ENCODE results near the gene MMP24. TPM values are rescaled to one million over a fixed set of nuclear protein-coding genes. Genes with fewer than 3 reads are reported as not detected.

MMP24 gene
- total and polyA plus RNA-seq, 2 donors (not counting 1 experiment from before 2014, with no cell fraction given): 0.17 to 0.49 TPM

DNA sequence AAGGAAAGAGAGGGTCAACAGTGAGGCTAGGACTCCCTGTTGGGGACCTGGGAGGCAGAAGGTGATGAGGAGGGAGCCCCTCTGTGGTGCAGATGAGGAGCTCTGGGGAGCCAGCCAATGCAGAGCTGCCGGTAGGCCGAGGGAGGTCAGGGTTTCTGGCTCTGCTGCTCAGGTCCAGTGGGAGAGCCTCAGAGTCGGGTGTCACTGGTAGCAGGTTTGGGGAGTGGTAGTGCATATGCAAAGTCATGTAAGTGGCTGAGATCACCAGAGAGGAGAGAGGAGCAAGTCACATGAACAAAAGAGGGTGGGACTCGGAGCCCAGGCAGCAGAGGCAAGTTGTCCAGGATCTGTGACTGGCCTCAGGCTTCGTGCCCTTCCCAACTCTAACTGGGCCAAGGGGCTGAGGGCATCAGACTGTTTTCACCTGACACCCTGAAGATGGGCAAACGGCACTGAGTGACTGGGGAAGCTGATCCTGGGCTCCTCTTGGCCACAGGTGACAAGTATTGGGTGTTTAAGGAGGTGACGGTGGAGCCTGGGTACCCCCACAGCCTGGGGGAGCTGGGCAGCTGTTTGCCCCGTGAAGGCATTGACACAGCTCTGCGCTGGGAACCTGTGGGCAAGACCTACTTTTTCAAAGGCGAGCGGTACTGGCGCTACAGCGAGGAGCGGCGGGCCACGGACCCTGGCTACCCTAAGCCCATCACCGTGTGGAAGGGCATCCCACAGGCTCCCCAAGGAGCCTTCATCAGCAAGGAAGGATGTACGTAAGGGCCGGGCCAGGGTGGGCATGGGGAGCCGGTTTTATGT is 44.8 kb downstream of the MMP24 start:
- Histone ChIP-seq H3K4me1 (ENCODE audit: control insufficient read depth, extremely low read depth, insufficient read depth, low read length) (peaks cover 3% of the 10 kb centered on the region), H4K20me1 (ENCODE audit: control insufficient read depth, extremely low read depth, insufficient read depth, low read length) (no peaks in the 10 kb centered on the region), H3K27me3 (ENCODE audit: control insufficient read depth, insufficient read depth, low read length) (no peaks in the 10 kb centered on the region), H3K9me3 (ENCODE audit: control insufficient read depth, insufficient read depth, low read depth, low read length) (no peaks in the 10 kb centered on the region), H3K36me3 (ENCODE audit: control insufficient read depth, insufficient read depth, low read length) (peaks cover 14% of the 10 kb centered on the region), H3K4me2 (ENCODE audit: extremely low read depth, insufficient read depth, low read length) (no peak overlapping the region), H2AFZ (ENCODE audit: low read length) (no peak overlapping the region), H3K4me3 (replicated peaks in 1 of 4; ENCODE audit: control extremely low read depth in 1 of 4, insufficient read depth in 1 of 4, low read depth in 3 of 4, low read length in 4 of 4) (no peak overlapping the region), H3K79me2 (ENCODE audit: control insufficient read depth, insufficient read depth, low read length) (peaks cover 6% of the 10 kb centered on the region), H3K9ac (ENCODE audit: insufficient read depth, low read length) (no peak overlapping the region), H3K27ac (ENCODE audit: insufficient read depth, low read length) (no peak overlapping the region)
- TF ChIP-seq, protein P1, sequence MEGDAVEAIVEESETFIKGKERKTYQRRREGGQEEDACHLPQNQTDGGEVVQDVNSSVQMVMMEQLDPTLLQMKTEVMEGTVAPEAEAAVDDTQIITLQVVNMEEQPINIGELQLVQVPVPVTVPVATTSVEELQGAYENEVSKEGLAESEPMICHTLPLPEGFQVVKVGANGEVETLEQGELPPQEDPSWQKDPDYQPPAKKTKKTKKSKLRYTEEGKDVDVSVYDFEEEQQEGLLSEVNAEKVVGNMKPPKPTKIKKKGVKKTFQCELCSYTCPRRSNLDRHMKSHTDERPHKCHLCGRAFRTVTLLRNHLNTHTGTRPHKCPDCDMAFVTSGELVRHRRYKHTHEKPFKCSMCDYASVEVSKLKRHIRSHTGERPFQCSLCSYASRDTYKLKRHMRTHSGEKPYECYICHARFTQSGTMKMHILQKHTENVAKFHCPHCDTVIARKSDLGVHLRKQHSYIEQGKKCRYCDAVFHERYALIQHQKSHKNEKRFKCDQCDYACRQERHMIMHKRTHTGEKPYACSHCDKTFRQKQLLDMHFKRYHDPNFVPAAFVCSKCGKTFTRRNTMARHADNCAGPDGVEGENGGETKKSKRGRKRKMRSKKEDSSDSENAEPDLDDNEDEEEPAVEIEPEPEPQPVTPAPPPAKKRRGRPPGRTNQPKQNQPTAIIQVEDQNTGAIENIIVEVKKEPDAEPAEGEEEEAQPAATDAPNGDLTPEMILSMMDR (conservative IDR thresholded peaks at IDR 0.05 in 1 of 2, IDR thresholded peaks at IDR 0.05 in 1 of 2; ENCODE audit: low read depth in 1 of 2, low read length in 2 of 2): no peak
- TF ChIP-seq EZH2 (IDR thresholded peaks at IDR 0.05; ENCODE audit: low read length, missing control alignments): no peak
- no peak for DNase-seq (ENCODE audit: low read depth in 2 of 2)

DNA sequence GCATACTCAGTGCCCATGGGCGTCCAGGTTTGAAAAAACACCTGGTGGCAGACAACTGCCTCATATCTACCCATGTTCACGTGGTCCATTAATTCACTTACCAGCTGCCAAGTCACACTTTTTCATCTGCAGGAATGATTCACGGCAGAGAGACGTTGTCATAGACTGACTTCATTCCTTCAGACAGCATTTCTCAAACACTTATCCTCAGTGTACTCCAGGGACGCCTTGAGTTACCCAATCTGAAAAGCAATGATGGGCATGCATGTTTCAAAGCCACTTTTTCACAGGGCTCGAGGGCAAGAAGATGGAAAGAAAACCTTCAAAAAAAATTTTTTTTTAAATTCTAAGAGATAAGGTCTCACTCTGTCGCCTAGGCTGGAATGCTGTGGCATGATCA is 45.4 kb downstream of the MMP24 start:
- Histone ChIP-seq H4K20me1 (ENCODE audit: control insufficient read depth, extremely low read depth, insufficient read depth, low read length) (no peaks in the 10 kb centered on the region), H3K27ac (ENCODE audit: insufficient read depth, low read length) (no peak overlapping the region), H3K4me2 (ENCODE audit: extremely low read depth, insufficient read depth, low read length) (no peak overlapping the region), H3K9me3 (ENCODE audit: control insufficient read depth, insufficient read depth, low read depth, low read length) (no peaks in the 10 kb centered on the region), H2AFZ (ENCODE audit: low read length) (no peak overlapping the region), H3K36me3 (ENCODE audit: control insufficient read depth, insufficient read depth, low read length) (peaks cover 16% of the 10 kb centered on the region), H3K27me3 (ENCODE audit: control insufficient read depth, insufficient read depth, low read length) (no peaks in the 10 kb centered on the region), H3K4me1 (ENCODE audit: control insufficient read depth, extremely low read depth, insufficient read depth, low read length) (peaks cover 6% of the 10 kb centered on the region), H3K79me2 (ENCODE audit: control insufficient read depth, insufficient read depth, low read length) (peaks cover 12% of the 10 kb centered on the region), H3K9ac (ENCODE audit: insufficient read depth, low read length) (no peak overlapping the region), H3K4me3 (replicated peaks in 1 of 4; ENCODE audit: control extremely low read depth in 1 of 4, insufficient read depth in 1 of 4, low read depth in 3 of 4, low read length in 4 of 4) (no peak overlapping the region)
- DNase-seq (ENCODE audit: low read depth in 2 of 2): peak in 1 of 2 donors; percentile 69
- no peak for TF ChIP-seq EZH2 (IDR thresholded peaks at IDR 0.05; ENCODE audit: low read length, missing control alignments)
- TF ChIP-seq, protein P1 (conservative IDR thresholded peaks at IDR 0.05 in 1 of 2, IDR thresholded peaks at IDR 0.05 in 1 of 2; ENCODE audit: low read depth in 1 of 2, low read length in 2 of 2): no peak

DNA sequence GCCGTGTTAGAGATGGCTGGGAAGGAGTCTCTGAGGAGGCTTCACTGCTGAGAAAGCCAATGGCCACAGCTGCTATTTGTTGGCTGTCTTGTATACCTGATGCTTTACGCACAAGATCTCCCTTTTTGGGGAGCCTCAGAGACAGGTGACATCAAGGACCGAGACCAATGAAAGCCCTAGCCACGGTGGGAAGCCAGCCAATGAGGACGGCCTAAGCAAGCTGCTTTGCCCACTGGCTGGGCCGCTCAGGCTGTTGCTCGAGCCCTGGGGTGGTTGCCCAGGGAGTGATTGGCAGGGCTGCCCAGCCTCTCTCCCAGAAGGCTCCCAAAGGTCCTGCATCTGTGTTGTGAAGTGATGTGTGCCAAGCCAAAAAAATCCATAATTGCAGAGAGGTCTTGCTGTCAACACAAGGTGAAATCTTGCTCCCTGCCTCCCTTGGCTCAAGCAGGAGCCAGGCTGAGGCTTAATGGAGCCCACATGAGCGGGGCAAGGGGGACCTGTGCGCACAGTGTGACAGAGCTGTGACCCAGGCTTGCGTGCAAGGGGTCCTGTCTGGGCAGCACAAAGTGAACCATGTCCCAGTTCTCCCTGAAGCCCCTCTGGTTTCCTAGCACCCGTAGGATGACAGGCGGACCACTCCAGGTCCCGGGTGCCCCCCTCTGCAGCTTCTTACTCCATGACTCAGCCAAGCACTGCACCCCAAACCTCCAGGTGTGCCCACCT is 47.1 kb downstream of the MMP24 start:
- H3K9me3 ChIP-seq (ENCODE audit: control insufficient read depth, insufficient read depth, low read depth, low read length): no peaks in the 10 kb centered on the region
- TF ChIP-seq EZH2 (IDR thresholded peaks at IDR 0.05; ENCODE audit: low read length, missing control alignments): no peak
- TF ChIP-seq, protein P1 (conservative IDR thresholded peaks at IDR 0.05 in 1 of 2, IDR thresholded peaks at IDR 0.05 in 1 of 2; ENCODE audit: low read depth in 1 of 2, low read length in 2 of 2): no peak
- H4K20me1 ChIP-seq (ENCODE audit: control insufficient read depth, extremely low read depth, insufficient read depth, low read length): no peaks in the 10 kb centered on the region
- H2AFZ ChIP-seq (ENCODE audit: low read length): no peak overlapping the region
- no peak overlapping the region for H3K4me2 ChIP-seq (ENCODE audit: extremely low read depth, insufficient read depth, low read length)
- H3K27me3 ChIP-seq (ENCODE audit: control insufficient read depth, insufficient read depth, low read length): no peaks in the 10 kb centered on the region
- no peak overlapping the region for H3K4me3 ChIP-seq (replicated peaks in 1 of 4; ENCODE audit: control extremely low read depth in 1 of 4, insufficient read depth in 1 of 4, low read depth in 3 of 4, low read length in 4 of 4)
- peaks cover 6% of the 10 kb centered on the region for H3K4me1 ChIP-seq (ENCODE audit: control insufficient read depth, extremely low read depth, insufficient read depth, low read length)
- no peak overlapping the region for H3K27ac ChIP-seq (ENCODE audit: insufficient read depth, low read length)
- no peak overlapping the region for H3K9ac ChIP-seq (ENCODE audit: insufficient read depth, low read length)
- H3K79me2 ChIP-seq (ENCODE audit: control insufficient read depth, insufficient read depth, low read length): peaks cover 18% of the 10 kb centered on the region
- peaks cover 19% of the 10 kb centered on the region for H3K36me3 ChIP-seq (ENCODE audit: control insufficient read depth, insufficient read depth, low read length)
- DNase-seq (ENCODE audit: low read depth in 2 of 2): peak in 1 of 2 donors; percentile 43

All from fibroblast of lung (primary cell).